Measurements from ENCODE around the gene ABHD8.

Gene ABHD8

GRCh38 chr19:17303167-17303939, at the start of gene ABHD8:
Gene ABHD8 (minus strand): TSS chr19:17303425. CDS start chr19:17301616, 1,809 bp downstream.
- DNase-seq (ENCODE audit: low read depth): peak; percentile 82

- DNase-seq (ENCODE audit: low read depth): no peak
Observed at GRCh38 chr19:17352608-17353280, 49.5 kb upstream of the ABHD8 start.

GRCh38 chr19:17351815-17352435, 48.7 kb upstream of the ABHD8 start:
- DNase-seq (ENCODE audit: low read depth): no peak

- DNase-seq (ENCODE audit: low read depth): no peak
Observed at GRCh38 chr19:17348700-17349099, 45.5 kb upstream of the ABHD8 start.

- no peak for DNase-seq (ENCODE audit: low read depth)
Observed at GRCh38 chr19:17347877-17348276, 44.7 kb upstream of the ABHD8 start.

- no peak for DNase-seq (ENCODE audit: low read depth)
Observed at GRCh38 chr19:17347361-17347760, 44.1 kb upstream of the ABHD8 start.

GRCh38 chr19:17346109-17346671, 43.0 kb upstream of the ABHD8 start:
- DNase-seq (ENCODE audit: low read depth): no peak

GRCh38 chr19:17341845-17342244, 38.6 kb upstream of the ABHD8 start:
- DNase-seq (ENCODE audit: low read depth): no peak

- no peak for DNase-seq (ENCODE audit: low read depth)
Observed at GRCh38 chr19:17341386-17341785, 38.2 kb upstream of the ABHD8 start.

GRCh38 chr19:17340871-17341357, 37.7 kb upstream of the ABHD8 start:
- no peak for DNase-seq (ENCODE audit: low read depth)

- DNase-seq (ENCODE audit: low read depth): no peak
Observed at GRCh38 chr19:17340302-17340870, 37.2 kb upstream of the ABHD8 start.

GRCh38 chr19:17339088-17339741, 36.0 kb upstream of the ABHD8 start:
- DNase-seq (ENCODE audit: low read depth): no peak

- no peak for DNase-seq (ENCODE audit: low read depth)
Observed at GRCh38 chr19:17338433-17339078, 35.3 kb upstream of the ABHD8 start.

GRCh38 chr19:17337675-17338432, 34.6 kb upstream of the ABHD8 start:
- DNase-seq (ENCODE audit: low read depth): no peak

- peak; percentile 96 for DNase-seq (ENCODE audit: low read depth)
Observed at GRCh38 chr19:17336872-17337674, 33.8 kb upstream of the ABHD8 start, which contains the start of gene GTPBP3. Gene GTPBP3 (plus strand): TSS chr19:17337553. CDS start chr19:17337612, 59 bp downstream.

- no peak for DNase-seq (ENCODE audit: low read depth)
Observed at GRCh38 chr19:17335575-17335974, 32.4 kb upstream of the ABHD8 start.

GRCh38 chr19:17334414-17335409, 31.5 kb upstream of the ABHD8 start, which contains the start of gene ANO8:
Gene ANO8 (minus strand): TSS chr19:17334855. CDS start chr19:17334670, 185 bp downstream.
- DNase-seq (ENCODE audit: low read depth): peak; percentile 94

Data from non-pigmented ciliary epithelial cell (primary cell).